OCI-LY7 (cell line): Measurements from ENCODE around the gene TAOK3. TPM values are rescaled to one million over a fixed set of nuclear protein-coding genes. Genes with fewer than 3 reads are reported as not detected.
A peak's percentile ranks its signal among the peaks of the same experiment; 100 is the strongest.

Source experiments
- Bru-seq: library from RNA; stranded (reverse); fragments of 400-500 nt; gene quantifications from one replicate; lab custom pipeline; 2021; lab: Mats Ljungman, UMichigan
- BruChase-seq, 2 experiments: library from RNA; stranded (reverse); fragments of 400-500 nt; gene quantifications; one replicate each; lab custom pipeline; 2021; lab: Mats Ljungman, UMichigan
- BruUV-seq: library from RNA; stranded (reverse); fragments of 400-500 nt; replicated peaks from 2 replicates; lab custom pipeline; 2021; lab: Mats Ljungman, UMichigan
- CTCF ChIA-PET: fragments of 300-600 bp; sonication (Branson Sonifier 250); formaldehyde crosslinking; loops from one replicate; lab custom pipeline; 2022; ENCODE audit warnings: antibody characterized with exemption; ENCODE audit not compliant: unreplicated experiment; lab: Charles Lee
- POLR2A ChIA-PET: fragments of 300-600 bp; sonication (Branson Sonifier 250); formaldehyde crosslinking; loops from one replicate; lab custom pipeline; 2022; ENCODE audit warnings: antibody characterized with exemption; lab: Charles Lee
- DNase-seq: peaks from one replicate; pipeline ENCODE4 v3.0.0-alpha.2; 2015; ENCODE audit warnings: low spot score
- H2AFZ ChIP-seq: fragments of 200-600 bp; sonication (generic), shearing (Covaris generic); 2 replicates; pipeline ENCODE4 v1.6.1; 2014; ENCODE audit warnings: mild to moderate bottlenecking, antibody characterized with exemption, low read length, moderate library complexity
- H3K27ac ChIP-seq: fragments of 200-600 bp; sonication (generic); 2 replicates; pipeline ENCODE4 v1.5.1; 2014; ENCODE audit warnings: mixed run types, low read depth, mild to moderate bottlenecking, moderate library complexity, low read length, inconsistent platforms; ENCODE audit not compliant: poor library complexity, severe bottlenecking
- H3K36me3 ChIP-seq: fragments of 200-600 bp; sonication (generic); 2 replicates; pipeline ENCODE4 v1.6.1; 2014; ENCODE audit warnings: mild to moderate bottlenecking, antibody characterized with exemption, low read length, moderate library complexity, mixed read lengths; ENCODE audit not compliant: insufficient read depth
- H3K4me1 ChIP-seq: fragments of 200-600 bp; sonication (generic); 2 replicates; pipeline ENCODE4 v1.5.1; 2014; ENCODE audit warnings: mild to moderate bottlenecking, low read length; ENCODE audit not compliant: insufficient read depth, poor library complexity, severe bottlenecking
- H3K4me2 ChIP-seq: fragments of 200-600 bp; sonication (generic); 2 replicates; pipeline ENCODE4 v1.6.1; 2014; ENCODE audit warnings: mild to moderate bottlenecking, low read length
- H3K4me3 ChIP-seq: fragments of 200-600 bp; sonication (generic); 2 replicates; pipeline ENCODE4 v1.5.1; 2014; ENCODE audit warnings: mild to moderate bottlenecking, low read depth, low read length; ENCODE audit not compliant: poor library complexity, severe bottlenecking
- H3K79me2 ChIP-seq: fragments of 200-600 bp; sonication (generic); 2 replicates; pipeline ENCODE4 v1.6.1; 2016; ENCODE audit warnings: low read depth, mild to moderate bottlenecking, low read length, moderate library complexity, mixed read lengths; ENCODE audit not compliant: insufficient read depth
- H3K9me2 ChIP-seq: fragments of 200-600 bp; sonication (generic); 2 replicates; pipeline ENCODE4 v1.6.1; 2016; ENCODE audit warnings: mild to moderate bottlenecking, low read length, mixed read lengths; ENCODE audit not compliant: insufficient read depth
- H3K9me3 ChIP-seq: fragments of 200-600 bp; sonication (generic); 2 replicates; pipeline ENCODE4 v1.6.1; 2014; ENCODE audit warnings: mild to moderate bottlenecking, mixed run types, low read length, mixed read lengths
- H4K20me1 ChIP-seq: fragments of 200-600 bp; sonication (generic); 2 replicates; pipeline ENCODE4 v1.6.1; 2014; ENCODE audit warnings: mild to moderate bottlenecking, antibody characterized with exemption, low read length, moderate library complexity, mixed read lengths; ENCODE audit not compliant: insufficient read depth
- CTCF ChIP-seq: fragments of 200-600 bp; sonication (generic); conservative IDR thresholded peaks from 2 replicates; pipeline ENCODE4 v1.5.1; 2014; ENCODE audit warnings: mild to moderate bottlenecking, antibody characterized with exemption, low read length, moderate library complexity, mixed read lengths
- EZH2phosphoT487 ChIP-seq: fragments of 200-600 bp; sonication (generic); IDR thresholded peaks from 2 replicates; pipeline ENCODE4 v1.6.1; 2018; ENCODE audit warnings: low read depth, borderline replicate concordance, mild to moderate bottlenecking, mixed run types, antibody characterized with exemption, low read length, moderate library complexity, mixed read lengths
- intact Hi-C: fragments of 100-400 bp; cut with micrococcal nuclease; formaldehyde crosslinking; loops from one replicate; pipeline ENCODE4 v1.10.0; 2022; ENCODE audit not compliant: unreplicated experiment
- long read RNA-seq: library from polyadenylated mRNA; stranded (forward); transcript quantifications from one replicate; pipeline ENCODE4 v2.0.0, GENCODE V29; 2022
- total RNA-seq, 2 experiments: library from RNA; depleted of rRNA in 1 of 2; stranded (reverse); fragments of >200 nt in 1 of 2; shearing (Covaris generic) in 1 of 2; gene quantifications; 2 replicates each; pipeline ENCODE4 v1.2.3, GENCODE V29; 2014 to 2022

The TAOK3 gene
- total RNA-seq (2014; rRNA removed; shearing (Covaris generic)), result 30.7 and 48.4 TPM in 2 replicates
- total RNA-seq (2022), result 56.0 and 56.9 TPM in 2 replicates
- Bru-seq, nascent RNA, result percentile 79 among the genes with signal in this experiment
- BruChase-seq, experiment 1, labeled RNA remaining after a 6-hour chase, result percentile 75 among the genes with signal in this experiment
- percentile 70 among the genes with signal in this experiment for BruChase-seq, experiment 2, labeled RNA remaining after a 2-hour chase
- long read RNA-seq, full-length matches to known transcripts, result 40 of 96 reads
- long read RNA-seq, partial matches to known transcripts, result 10 of 96 reads
- long read RNA-seq, other reads (novel, unspliced or antisense), result 46 of 96 reads

GRCh38 chr12:118372541-118373495 lies at the start of gene TAOK3:
TAOK3 (minus strand) TSS chr12:118372907; CDS start chr12:118255567, 117,340 bp downstream.
- Histone ChIP-seq H3K4me2 (peak within 1 kb of the TSS; percentile 100), H4K20me1 (no peaks in the 10 kb centered on the region), H2AFZ (peak within 1 kb of the TSS; percentile 75), H3K27ac (no peak within 1 kb of the TSS), H3K9me2 (no peaks in the 10 kb centered on the region), H3K79me2 (peaks cover 12% of the 10 kb centered on the region), H3K4me1 (peaks cover 27% of the 10 kb centered on the region), H3K4me3 (peak within 1 kb of the TSS; percentile 97), H3K9me3 (no peaks in the 10 kb centered on the region), H3K36me3 (no peaks in the 10 kb centered on the region)
- intact Hi-C loops, result loop anchor here (5.0 kb wide), 2 partner anchors 136 to 236 kb away; partner anchors contain the start of gene PEBP1
- DNase-seq, result peak; percentile 98
- BruUV-seq, result no TSS peak
- TF ChIP-seq EZH2phosphoT487 (no peak), CTCF (no peak)
- POLR2A ChIA-PET, result interaction anchor here (0.7 to 1.8 kb wide), 7 partner anchors 10 to 190 kb away, joined by 3 to 12 read pairs (median 5); no protein-coding TSS in a partner anchor
- CTCF ChIA-PET, result interaction anchor here (0.6 to 1.2 kb wide), 3 partner anchors 191 to 450 kb away, joined by 3 to 10 read pairs (median 8); no protein-coding TSS in a partner anchor

GRCh38 chr12:118420673-118421072 lies 48.0 kb upstream of the TAOK3 start:
- no TSS peak for BruUV-seq

More at GRCh38 chr12:118420673-118421072, 48.0 kb upstream of the TAOK3 start:
- CTCF ChIA-PET, result no interaction called here
- Histone ChIP-seq H3K4me1 (no peaks in the 10 kb centered on the region), H2AFZ (no peak overlapping the region), H3K36me3 (peaks cover 21% of the 10 kb centered on the region), H3K4me3 (no peak overlapping the region), H3K9me3 (no peaks in the 10 kb centered on the region), H3K4me2 (no peak overlapping the region), H3K9me2 (no peaks in the 10 kb centered on the region), H4K20me1 (no peaks in the 10 kb centered on the region), H3K27ac (no peak overlapping the region), H3K79me2 (no peaks in the 10 kb centered on the region)
- intact Hi-C loops, result no loop called here
- TF ChIP-seq EZH2phosphoT487, result no peak
- TF ChIP-seq CTCF, result no peak
- no peak for DNase-seq
- POLR2A ChIA-PET, result no interaction called here
